GM23338 (cell line): ENCODE results near the gene SCYGR8. TPM values are rescaled to one million over a fixed set of nuclear protein-coding genes. Genes with fewer than 3 reads are reported as not detected.

Source experiments
- ATAC-seq: fragments of 200-7000 bp; cut with Tn5 transposase; 3 replicates; pipeline ENCODE4 v1.9.1; 2020
- DNase-seq: peaks from one replicate; pipeline ENCODE4 v3.0.0-alpha.2; 2015; ENCODE audit warnings: low spot score
- H2AFZ ChIP-seq: fragments of 200-600 bp; sonication (generic); 2 replicates; pipeline ENCODE4 v1.8.0; 2016; ENCODE audit warnings: antibody characterized with exemption, mild to moderate bottlenecking, moderate library complexity
- H3F3A ChIP-seq: fragments of 200-600 bp; sonication (generic); replicated peaks from 2 replicates; pipeline ENCODE4 v1.8.0; 2017; ENCODE audit warnings: antibody characterized with exemption, mixed run types, low read depth
- H3K27ac ChIP-seq: fragments of 200-600 bp; sonication (generic); 2 replicates; pipeline ENCODE4 v1.6.1; 2016; ENCODE audit warnings: low read depth
- H3K27me3 ChIP-seq: fragments of 200-600 bp; sonication (generic); 2 replicates; pipeline ENCODE4 v1.8.0; 2016; ENCODE audit warnings: mild to moderate bottlenecking, mixed run types, moderate library complexity; ENCODE audit not compliant: insufficient read depth
- H3K36me3 ChIP-seq: fragments of 200-600 bp; sonication (generic); 2 replicates; pipeline ENCODE4 v1.8.0; 2016; ENCODE audit warnings: mild to moderate bottlenecking; ENCODE audit not compliant: insufficient read depth
- H3K4me1 ChIP-seq: fragments of 200-600 bp; sonication (generic); 2 replicates; pipeline ENCODE4 v1.8.0; 2016; ENCODE audit warnings: mild to moderate bottlenecking, moderate library complexity; ENCODE audit not compliant: insufficient read depth
- H3K4me2 ChIP-seq: fragments of 200-600 bp; sonication (generic); 2 replicates; pipeline ENCODE4 v1.7.1; 2017; ENCODE audit warnings: mixed run types
- H3K4me3 ChIP-seq: fragments of 200-600 bp; sonication (generic); 2 replicates; pipeline ENCODE4 v1.6.1; 2016; ENCODE audit warnings: mixed run types
- H3K79me2 ChIP-seq: fragments of 200-600 bp; sonication (generic); replicated peaks from 2 replicates; pipeline ENCODE4 v1.8.0; 2017; ENCODE audit warnings: mild to moderate bottlenecking; ENCODE audit not compliant: insufficient read depth
- H3K9me2 ChIP-seq: fragments of 200-600 bp; sonication (generic); 2 replicates; pipeline ENCODE4 v1.8.0; 2017; ENCODE audit not compliant: insufficient read depth
- H4K20me1 ChIP-seq: fragments of 200-600 bp; sonication (generic); replicated peaks from 2 replicates; pipeline ENCODE4 v1.8.0; 2017; ENCODE audit warnings: mild to moderate bottlenecking; ENCODE audit not compliant: insufficient read depth
- H3K27ac Mint-ChIP-seq: 2 replicates; pipeline ENCODE4 v1.8.0; 2020; ENCODE audit warnings: inconsistent platforms, mild to moderate bottlenecking, moderate library complexity, mixed read lengths
- H3K27me3 Mint-ChIP-seq: 3 replicates; pipeline ENCODE4 v1.8.0; 2022; ENCODE audit warnings: low read depth, mild to moderate bottlenecking, moderate library complexity, mixed read lengths, inconsistent platforms; ENCODE audit not compliant: insufficient read depth, poor library complexity
- H3K36me3 Mint-ChIP-seq: 3 replicates; pipeline ENCODE4 v1.8.0; 2021; ENCODE audit warnings: low read depth, mild to moderate bottlenecking, inconsistent platforms, moderate library complexity, mixed read lengths
- H3K4me1 Mint-ChIP-seq: 3 replicates; pipeline ENCODE4 v1.8.0; 2020; ENCODE audit warnings: mild to moderate bottlenecking, inconsistent platforms, mixed read lengths
- H3K4me3 Mint-ChIP-seq: 3 replicates; pipeline ENCODE4 v1.8.0; 2021; ENCODE audit warnings: moderate library complexity, mild to moderate bottlenecking, inconsistent platforms, mixed read lengths
- H3K9me3 Mint-ChIP-seq: 3 replicates; pipeline ENCODE4 v1.8.0; 2020; ENCODE audit warnings: moderate library complexity, mild to moderate bottlenecking, inconsistent platforms, mixed read lengths
- CREB1 ChIP-seq: fragments of 250-450 bp; sonication (Bioruptor Pico); IDR thresholded peaks from 2 replicates; pipeline ENCODE4 v1.5.0; 2020; ENCODE audit warnings: low read depth, mild to moderate bottlenecking, moderate library complexity
- CTCF ChIP-seq, 2 experiments: fragments of 200-600 bp in 1 of 2; sonication (generic) in 1 of 2; conservative IDR thresholded peaks; 2 replicates each; pipeline versions ENCODE4 v1.5.1 to v1.6.1; 2016 to 2017; ENCODE audit warnings: antibody characterized with exemption in 2 of 2, low read depth in 2 of 2, mild to moderate bottlenecking in 2 of 2, moderate library complexity in 1 of 2
- ETS1 ChIP-seq: IDR thresholded peaks from 2 replicates; pipeline ENCODE4 v1.6.1; 2016; ENCODE audit warnings: antibody characterized with exemption
- EZH2 ChIP-seq: fragments of 200-600 bp; sonication (generic); IDR thresholded peaks from one replicate; pipeline ENCODE4 v1.8.0; 2017; ENCODE audit warnings: antibody characterized with exemption, mild to moderate bottlenecking, low read depth; ENCODE audit not compliant: unreplicated experiment
- EZH2phosphoT487 ChIP-seq: fragments of 200-600 bp; sonication (generic); IDR thresholded peaks from one replicate; pipeline ENCODE4 v1.8.1; 2018; ENCODE audit warnings: antibody characterized with exemption; ENCODE audit not compliant: unreplicated experiment
- JUNB ChIP-seq: IDR thresholded peaks from one replicate; pipeline ENCODE4 v1.6.1; 2016; ENCODE audit warnings: antibody characterized with exemption; ENCODE audit not compliant: unreplicated experiment
- POLR2AphosphoS5 ChIP-seq: IDR thresholded peaks from 2 replicates; pipeline ENCODE4 v1.6.1; 2016; ENCODE audit warnings: antibody characterized with exemption, low read depth
- STAT1 ChIP-seq: IDR thresholded peaks from one replicate; pipeline ENCODE4 v1.6.1; 2016; ENCODE audit warnings: antibody characterized with exemption; ENCODE audit not compliant: unreplicated experiment
- ZNF114 ChIP-seq: fragments of 250-450 bp; sonication (Bioruptor Pico); IDR thresholded peaks from 2 replicates; pipeline ENCODE4 v1.5.0; 2020; ENCODE audit warnings: mild to moderate bottlenecking, moderate library complexity
- ZNF331 ChIP-seq: fragments of 250-450 bp; sonication (Bioruptor Pico); IDR thresholded peaks from 2 replicates; pipeline ENCODE4 v1.5.0; 2020; ENCODE audit warnings: low read depth, mild to moderate bottlenecking, moderate library complexity
- ZNF462 ChIP-seq: fragments of 250-450 bp; sonication (Bioruptor Pico); IDR thresholded peaks from 2 replicates; pipeline ENCODE4 v1.5.0; 2020; ENCODE audit warnings: mild to moderate bottlenecking, moderate library complexity
- polyA plus RNA-seq: library from polyadenylated mRNA; unstranded; fragments of >200 nt; fragmentation: Nextera tagmentation; extraction: Ambion mirVana; gene quantifications from 2 replicates; pipeline ENCODE4 v1.2.1, GENCODE V29; 2016
- total RNA-seq: library from RNA; depleted of rRNA; stranded (reverse); fragments of >200 nt; shearing (Covaris generic); gene quantifications from 2 replicates; pipeline ENCODE4 v1.2.3, GENCODE V29; 2014

SCYGR8 gene
- total and polyA plus RNA-seq, 2 experiments from 2014 or later: not detected

DNA sequence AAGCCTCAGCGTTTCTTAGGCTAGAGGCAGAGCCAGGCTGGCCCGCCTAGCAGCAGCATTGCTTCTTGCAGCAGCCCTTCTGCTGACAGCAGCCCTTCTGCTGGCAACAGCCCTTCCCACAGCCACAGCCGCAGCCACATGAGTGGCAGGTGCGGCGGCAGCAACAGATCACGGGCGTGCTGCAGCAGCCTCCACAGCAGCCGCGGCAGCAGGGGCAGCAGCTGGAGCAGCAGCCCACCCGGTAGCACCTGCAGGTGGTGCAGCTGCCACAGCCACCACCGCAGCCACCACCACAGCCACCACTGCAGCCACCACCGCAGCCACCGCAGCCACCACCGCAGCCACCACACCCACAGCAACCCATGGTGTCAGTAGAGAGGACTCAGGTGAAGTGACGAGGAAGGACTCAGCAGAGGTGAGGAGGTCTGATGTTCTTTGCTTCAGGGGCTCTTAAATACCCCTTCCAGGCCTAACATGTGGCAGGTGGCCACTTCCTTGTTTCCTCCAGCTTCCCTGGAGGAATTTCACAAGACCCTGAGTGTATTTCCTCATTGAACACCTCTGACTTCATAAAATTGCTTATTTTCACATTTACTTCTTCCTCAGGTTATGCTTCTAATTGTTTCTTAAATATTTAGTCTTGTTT, 21.2 kb upstream of the SCYGR8 start, which contains the start of gene SCYGR6 (continued):
- TF ChIP-seq POLR2AphosphoS5 (no peak), CREB1 (CRISPR knock-in tag) (no peak), EZH2phosphoT487 (no peak)

DNA sequence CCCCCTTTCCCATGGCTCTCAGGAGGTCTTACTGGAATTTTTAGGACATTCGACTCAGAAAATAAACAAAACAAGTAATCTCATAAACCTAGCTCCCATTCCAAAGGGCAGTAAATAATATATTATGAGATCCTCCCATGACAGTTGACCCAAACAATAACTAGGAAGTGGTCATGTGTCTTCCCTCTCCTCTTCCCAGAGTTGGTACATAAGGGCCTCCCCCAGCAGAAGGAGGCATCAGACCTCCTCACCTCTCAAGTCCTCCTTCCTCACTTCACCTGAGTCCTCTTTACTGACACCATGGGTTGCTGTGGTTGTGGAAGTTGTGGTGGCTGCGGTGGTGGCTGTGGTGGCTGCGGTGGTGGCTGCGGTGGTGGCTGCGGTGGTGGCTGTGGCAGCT, 17.7 kb upstream of the SCYGR8 start, which contains the start of gene SCYGR7:
Gene SCYGR7 (plus strand): TSS at position 301 of the 400 bp plus-strand sequence. CDS start 0 bp downstream, at position 301.
- Histone ChIP-seq H3K36me3 (no peaks in the 10 kb centered on the region), H3K4me1 (no peaks in the 10 kb centered on the region), H3K4me2 (no peak within 1 kb of the TSS), H2AFZ (no peak within 1 kb of the TSS), H4K20me1 (no peaks in the 10 kb centered on the region), H3K27ac (no peak within 1 kb of the TSS), H3K79me2 (no peaks in the 10 kb centered on the region), H3K27me3 (no peaks in the 10 kb centered on the region), H3F3A (no peaks in the 10 kb centered on the region), H3K9me2 (no peaks in the 10 kb centered on the region), H3K4me3 (no peak within 1 kb of the TSS)
- DNase-seq (no peak), ATAC-seq (no peak)
- Mint-ChIP-seq H3K27me3 (no peaks in the 10 kb centered on the region), H3K4me3 (no peak within 1 kb of the TSS), H3K27ac (no peak within 1 kb of the TSS), H3K9me3 (no peaks in the 10 kb centered on the region), H3K4me1 (no peaks in the 10 kb centered on the region; the same call in 2 of the 3 replicates), H3K36me3 (no peaks in the 10 kb centered on the region)
- TF ChIP-seq ZNF462 (CRISPR knock-in tag) (no peak), EZH2 (no peak), CTCF (conservative IDR thresholded peaks at IDR 0.05; ENCODE audit: low read depth in 2 of 2) (no peak), ZNF114 (no peak), ZNF331 (CRISPR knock-in tag) (no peak), ETS1 (no peak), STAT1 (no peak), JUNB (no peak)
